Chondrocyte (in vitro differentiated cells): ENCODE results near the gene SRP68. TPM values are rescaled to one million over a fixed set of nuclear protein-coding genes. Genes with fewer than 3 reads are reported as not detected.

Source experiments
- DNase-seq: peaks from one replicate; pipeline ENCODE4 v3.0.0; 2021; ENCODE audit warnings: mixed read lengths, low spot score
- H3K27ac Mint-ChIP-seq: one replicate; pipeline ENCODE4 v1.8.0; 2021; ENCODE audit warnings: mild to moderate bottlenecking, moderate library complexity, mixed read lengths; ENCODE audit not compliant: unreplicated experiment
- H3K27me3 Mint-ChIP-seq: 2 replicates; pipeline ENCODE4 v1.8.0; 2021; ENCODE audit warnings: low read depth, mixed read lengths
- H3K36me3 Mint-ChIP-seq: 2 replicates; pipeline ENCODE4 v1.8.0; 2021; ENCODE audit warnings: low read depth, mixed read lengths
- H3K4me1 Mint-ChIP-seq: 2 replicates; pipeline ENCODE4 v1.8.0; 2021; ENCODE audit warnings: low read depth, mild to moderate bottlenecking, mixed read lengths
- H3K4me3 Mint-ChIP-seq: one replicate; pipeline ENCODE4 v1.8.0; 2021; ENCODE audit warnings: mild to moderate bottlenecking, moderate library complexity, mixed read lengths; ENCODE audit not compliant: unreplicated experiment
- H3K9me3 Mint-ChIP-seq: 2 replicates; pipeline ENCODE4 v1.8.0; 2021; ENCODE audit warnings: low read depth, mixed read lengths
- total RNA-seq: library from RNA; stranded (reverse); gene quantifications from 3 replicates; pipeline ENCODE4 v1.2.1, GENCODE V29; 2021
- TF ChIP-seq, protein P1 (sequence below): fragments of 200-600 bp; sonication (generic); IDR thresholded peaks from 2 replicates; pipeline ENCODE4 v1.5.0; 2021; ENCODE audit warnings: antibody characterized with exemption, mild to moderate bottlenecking, moderate library complexity

The SRP68 gene
- total RNA-seq, 1 donor from 2014 or later = 63.0 TPM

DNA sequence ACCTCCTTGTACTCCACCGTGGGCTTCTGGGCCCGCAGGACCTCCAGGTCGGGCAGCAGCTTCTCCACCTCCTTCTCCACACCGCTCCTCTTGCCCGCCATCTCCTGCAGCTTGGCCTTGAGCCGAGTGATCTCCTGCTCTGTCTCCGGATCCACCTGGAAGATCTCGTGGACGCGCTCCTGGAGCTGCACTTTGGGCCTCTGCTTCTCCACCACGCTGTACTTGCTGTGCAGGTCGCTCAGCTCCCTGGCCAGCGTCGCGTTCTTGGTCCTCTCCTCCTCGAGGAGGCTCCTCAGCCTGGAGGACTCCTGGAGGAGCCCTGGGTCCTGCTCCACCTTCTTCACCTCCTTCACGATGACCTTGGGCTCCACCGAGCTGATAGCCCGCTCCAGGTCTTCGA, 62.9 kb downstream of the SRP68 start:
- no peak for DNase-seq
- TF ChIP-seq, protein P1, sequence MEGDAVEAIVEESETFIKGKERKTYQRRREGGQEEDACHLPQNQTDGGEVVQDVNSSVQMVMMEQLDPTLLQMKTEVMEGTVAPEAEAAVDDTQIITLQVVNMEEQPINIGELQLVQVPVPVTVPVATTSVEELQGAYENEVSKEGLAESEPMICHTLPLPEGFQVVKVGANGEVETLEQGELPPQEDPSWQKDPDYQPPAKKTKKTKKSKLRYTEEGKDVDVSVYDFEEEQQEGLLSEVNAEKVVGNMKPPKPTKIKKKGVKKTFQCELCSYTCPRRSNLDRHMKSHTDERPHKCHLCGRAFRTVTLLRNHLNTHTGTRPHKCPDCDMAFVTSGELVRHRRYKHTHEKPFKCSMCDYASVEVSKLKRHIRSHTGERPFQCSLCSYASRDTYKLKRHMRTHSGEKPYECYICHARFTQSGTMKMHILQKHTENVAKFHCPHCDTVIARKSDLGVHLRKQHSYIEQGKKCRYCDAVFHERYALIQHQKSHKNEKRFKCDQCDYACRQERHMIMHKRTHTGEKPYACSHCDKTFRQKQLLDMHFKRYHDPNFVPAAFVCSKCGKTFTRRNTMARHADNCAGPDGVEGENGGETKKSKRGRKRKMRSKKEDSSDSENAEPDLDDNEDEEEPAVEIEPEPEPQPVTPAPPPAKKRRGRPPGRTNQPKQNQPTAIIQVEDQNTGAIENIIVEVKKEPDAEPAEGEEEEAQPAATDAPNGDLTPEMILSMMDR = no peak
- Mint-ChIP-seq H3K4me1 (peaks cover 12% of the 10 kb centered on the region), H3K27ac (no peak overlapping the region), H3K9me3 (no peaks in the 10 kb centered on the region), H3K27me3 (peaks cover 1% of the 10 kb centered on the region), H3K36me3 (peaks cover 3% of the 10 kb centered on the region), H3K4me3 (no peak overlapping the region)

DNA sequence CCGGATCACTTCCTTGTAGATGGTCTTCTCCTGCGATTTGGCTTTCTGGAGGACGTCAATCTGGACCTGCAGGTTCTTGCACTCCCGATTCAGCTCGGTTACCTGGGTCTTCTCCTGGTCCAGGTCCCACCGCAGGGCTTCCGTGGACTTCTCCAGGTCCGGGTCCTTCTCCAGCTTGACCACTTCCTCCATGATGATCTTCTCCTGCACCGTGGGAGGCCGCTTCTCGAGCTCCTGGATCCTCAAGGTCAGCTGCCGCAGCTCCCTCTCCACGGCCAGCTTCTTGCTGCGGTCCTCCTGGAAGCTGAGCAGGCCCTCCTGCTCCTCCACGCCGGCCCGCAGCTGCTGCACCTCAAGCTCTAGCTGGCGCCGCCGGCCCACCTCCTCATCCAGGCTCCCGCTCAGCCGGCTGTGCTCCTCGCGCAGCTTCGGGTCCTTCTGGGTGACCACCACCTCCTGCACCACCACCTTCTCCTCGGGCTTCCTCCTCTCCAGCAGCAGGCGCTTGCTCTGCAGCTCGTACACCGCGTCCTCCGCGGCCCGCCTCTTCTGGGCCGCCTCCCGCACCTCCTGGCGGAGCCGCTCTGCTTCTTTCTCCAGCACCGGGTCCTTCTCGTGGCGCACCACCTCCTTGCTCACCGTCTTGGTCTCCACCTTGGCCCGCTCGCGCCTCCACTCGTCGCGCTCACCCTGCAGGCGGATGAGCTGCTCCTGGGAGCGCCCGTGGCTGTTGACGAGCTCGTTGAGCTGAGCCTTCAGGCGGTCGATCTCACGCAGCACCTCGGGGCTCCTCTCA, 63.5 kb downstream of the SRP68 start:
- Mint-ChIP-seq H3K4me3 (no peak overlapping the region), H3K27me3 (peaks cover 1% of the 10 kb centered on the region), H3K27ac (no peak overlapping the region), H3K36me3 (peaks cover 3% of the 10 kb centered on the region), H3K9me3 (no peaks in the 10 kb centered on the region), H3K4me1 (peaks cover 9% of the 10 kb centered on the region)
- DNase-seq = no peak
- TF ChIP-seq, protein P1 = no peak

DNA sequence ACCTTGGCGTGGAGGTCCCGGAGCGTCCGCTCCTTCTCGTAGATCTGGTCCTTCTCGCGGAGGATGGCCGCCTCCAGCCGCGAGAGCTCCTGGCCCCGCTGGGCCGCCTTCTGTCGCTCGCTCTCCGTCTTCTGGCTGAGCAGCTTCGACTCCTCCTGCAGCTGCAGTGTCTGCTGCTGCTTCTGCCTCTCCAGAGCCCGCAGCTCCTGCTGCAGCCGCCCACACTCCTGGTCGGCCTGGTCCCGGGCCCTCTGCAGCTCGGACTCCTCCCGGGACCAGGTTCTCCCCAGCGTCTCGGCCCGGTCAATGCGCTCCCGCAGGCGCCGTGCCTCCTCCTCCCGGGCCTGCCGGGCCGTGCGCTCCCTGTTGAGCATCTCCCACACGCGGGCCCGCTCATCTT, 64.1 kb downstream of the SRP68 start:
- Mint-ChIP-seq H3K27ac (no peak overlapping the region), H3K36me3 (peaks cover 3% of the 10 kb centered on the region), H3K9me3 (no peaks in the 10 kb centered on the region), H3K4me3 (no peak overlapping the region), H3K4me1 (peaks cover 7% of the 10 kb centered on the region), H3K27me3 (peaks cover 1% of the 10 kb centered on the region)
- TF ChIP-seq, protein P1 = no peak
- no peak for DNase-seq

DNA sequence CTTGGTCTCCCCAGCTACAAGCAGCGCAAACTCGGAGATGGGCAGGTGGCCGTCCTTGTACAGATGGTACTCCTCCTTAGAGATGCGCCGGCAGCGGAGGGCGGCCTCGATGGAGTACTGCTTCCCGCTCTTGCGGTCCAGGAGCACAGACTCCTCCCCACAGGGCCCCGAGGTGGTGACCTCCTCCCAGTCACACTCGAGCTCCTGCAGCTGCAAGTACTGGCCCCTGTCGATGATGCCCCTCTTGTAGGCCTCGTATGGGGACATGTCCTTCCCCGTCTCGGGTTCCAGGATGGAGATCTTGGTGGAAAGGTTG, 64.5 kb downstream of the SRP68 start:
- Mint-ChIP-seq H3K27me3 (peaks cover 1% of the 10 kb centered on the region), H3K27ac (no peak overlapping the region), H3K4me1 (peaks cover 7% of the 10 kb centered on the region), H3K9me3 (no peaks in the 10 kb centered on the region), H3K36me3 (peaks cover 3% of the 10 kb centered on the region), H3K4me3 (no peak overlapping the region)
- TF ChIP-seq, protein P1 = no peak
- no peak for DNase-seq

DNA sequence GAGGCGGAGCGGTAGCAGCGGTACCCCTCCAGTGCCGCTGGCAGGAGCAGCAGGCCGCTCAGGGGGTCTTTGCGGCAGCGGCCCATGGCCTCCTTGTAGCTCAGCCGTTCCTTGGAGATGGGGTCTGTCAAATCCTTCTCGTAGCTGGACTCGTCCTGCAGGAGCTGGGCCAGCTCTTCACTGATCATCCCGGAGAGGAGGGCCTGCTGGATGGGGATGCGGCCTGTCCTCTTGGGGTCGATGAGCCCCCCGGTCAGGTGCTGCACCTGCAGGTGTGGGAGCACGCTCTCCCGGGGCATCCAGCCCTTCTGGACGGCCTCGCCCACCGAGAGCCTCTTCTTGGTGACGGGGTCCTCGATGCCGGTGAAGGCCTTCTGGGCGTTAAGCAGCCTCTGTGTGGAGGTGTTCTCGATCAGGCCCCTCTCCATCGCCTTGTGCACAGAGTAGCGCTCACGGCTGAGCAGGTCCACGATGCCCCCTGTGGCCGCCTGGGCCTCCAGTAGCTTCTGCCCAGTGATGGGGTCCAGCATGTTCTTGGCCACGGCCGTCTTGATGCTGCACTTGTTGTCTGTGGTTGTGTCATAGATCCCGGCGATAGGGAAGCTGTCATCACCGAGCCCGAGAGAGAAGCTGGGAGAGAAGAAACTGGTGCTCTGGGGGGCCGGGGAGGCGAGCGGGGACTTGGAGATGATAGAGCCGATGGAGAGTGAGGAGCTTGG, 65.0 kb downstream of the SRP68 start:
- Mint-ChIP-seq H3K27me3 (peaks cover 1% of the 10 kb centered on the region), H3K36me3 (peaks cover 4% of the 10 kb centered on the region), H3K4me3 (no peak overlapping the region), H3K9me3 (no peaks in the 10 kb centered on the region), H3K27ac (no peak overlapping the region), H3K4me1 (peaks cover 7% of the 10 kb centered on the region)
- no peak for DNase-seq
- TF ChIP-seq, protein P1 = no peak
